CD4-positive, alpha-beta T cell (primary cell): ENCODE measurements around the gene HECW1. TPM values are rescaled to one million over a fixed set of nuclear protein-coding genes. Genes with fewer than 3 reads are reported as not detected.
A peak's percentile ranks its signal among the peaks of the same experiment; 100 is the strongest.

Source experiments
- ATAC-seq: fragments of 200-7000 bp; cut with Tn5 transposase; one replicate; pipeline ENCODE4 v1.10.0; 2022; ENCODE audit warnings: mild to moderate bottlenecking; ENCODE audit not compliant: poor library complexity
- CTCF ChIA-PET: fragments of 350-600 bp; sonication (Branson Sonifier 250); formaldehyde crosslinking; loops from one replicate; lab custom pipeline; 2021; ENCODE audit warnings: antibody characterized with exemption, inconsistent platforms; lab: Charles Lee
- POLR2A ChIA-PET: fragments of 350-600 bp; sonication (Branson Sonifier 250); formaldehyde crosslinking; loops from one replicate; lab custom pipeline; 2021; ENCODE audit warnings: antibody characterized with exemption, inconsistent platforms; lab: Charles Lee
- DNase-seq, 14 experiments: peaks; one replicate each; pipeline ENCODE4 v3.0.0-alpha.2; 2013 to 2020; ENCODE audit warnings: mixed read lengths in 2 of 14
- H3K27ac ChIP-seq, 2 donors: one replicate each; pipeline versions ENCODE4 v1.5.1 to v1.7.0; 2013; ENCODE audit warnings: low read length in 2 of 2, low read depth in 1 of 2, mild to moderate bottlenecking in 1 of 2
- H3K27me3 ChIP-seq, 2 experiments: 1 replicate in 1 of 2; 2 replicates in 1 of 2; pipeline versions ENCODE4 v1.6.1 to v1.7.0; 2013; ENCODE audit warnings: low read length in 2 of 2, control low read depth in 1 of 2, mild to moderate bottlenecking in 1 of 2, moderate library complexity in 1 of 2; ENCODE audit not compliant: insufficient read depth in 2 of 2, control insufficient read depth in 1 of 2
- H3K36me3 ChIP-seq: one replicate; pipeline ENCODE4 v1.6.1; 2013; ENCODE audit warnings: low read length, control low read depth; ENCODE audit not compliant: insufficient read depth
- H3K4me1 ChIP-seq: one replicate; pipeline ENCODE4 v1.6.1; 2013; ENCODE audit warnings: low read length, control low read depth; ENCODE audit not compliant: insufficient read depth
- H3K4me3 ChIP-seq: one replicate; pipeline ENCODE4 v1.5.1; 2013; ENCODE audit warnings: mild to moderate bottlenecking, low read length, moderate library complexity
- H3K9me3 ChIP-seq, 2 experiments: 1 replicate in 1 of 2; 2 replicates in 1 of 2; pipeline versions ENCODE4 v1.6.1 to v1.7.0; 2013; ENCODE audit warnings: low read length in 2 of 2, mild to moderate bottlenecking in 2 of 2, control low read depth in 1 of 2, moderate library complexity in 1 of 2; ENCODE audit not compliant: control insufficient read depth in 1 of 2, insufficient read depth in 1 of 2
- H3K27ac Mint-ChIP-seq: one replicate; pipeline ENCODE4 v1.8.0; 2020; ENCODE audit warnings: mixed read lengths
- H3K27me3 Mint-ChIP-seq: one replicate; pipeline ENCODE4 v1.8.0; 2021; ENCODE audit warnings: mixed read lengths
- H3K36me3 Mint-ChIP-seq: one replicate; pipeline ENCODE4 v1.8.0; 2021; ENCODE audit warnings: low read depth, mixed read lengths
- H3K4me1 Mint-ChIP-seq: one replicate; pipeline ENCODE4 v1.8.0; 2021; ENCODE audit warnings: low read depth, mixed read lengths
- H3K4me3 Mint-ChIP-seq: one replicate; pipeline ENCODE4 v1.8.0; 2020; ENCODE audit warnings: mild to moderate bottlenecking, mixed read lengths
- H3K9me3 Mint-ChIP-seq: one replicate; pipeline ENCODE4 v1.8.0; 2020; ENCODE audit warnings: mixed read lengths
- intact Hi-C, 2 experiments: fragments of 100-400 bp; cut with DNase I in 1 of 2; cut with micrococcal nuclease in 1 of 2; formaldehyde crosslinking; loops; one replicate each; pipeline versions ENCODE4 v1.15.1 to v1.9.0; 2023 to 2025; cut with DNase I, micrococcal nuclease
- total RNA-seq, 174 experiments: library from RNA in 2 of 174; stranded (reverse) in 2 of 174; gene quantifications; one replicate each; pipeline ENCODE4 v1.2.3 and lab custom pipeline; 2021 to 2026
- TF ChIP-seq, protein P1 (sequence below): fragments of 200-600 bp; IDR thresholded peaks from one replicate; pipeline ENCODE4 v1.8.0; 2022; ENCODE audit warnings: antibody characterized with exemption, mild to moderate bottlenecking

The HECW1 gene
- total RNA-seq, 2 experiments from 2014 or later = not detected

DNA sequence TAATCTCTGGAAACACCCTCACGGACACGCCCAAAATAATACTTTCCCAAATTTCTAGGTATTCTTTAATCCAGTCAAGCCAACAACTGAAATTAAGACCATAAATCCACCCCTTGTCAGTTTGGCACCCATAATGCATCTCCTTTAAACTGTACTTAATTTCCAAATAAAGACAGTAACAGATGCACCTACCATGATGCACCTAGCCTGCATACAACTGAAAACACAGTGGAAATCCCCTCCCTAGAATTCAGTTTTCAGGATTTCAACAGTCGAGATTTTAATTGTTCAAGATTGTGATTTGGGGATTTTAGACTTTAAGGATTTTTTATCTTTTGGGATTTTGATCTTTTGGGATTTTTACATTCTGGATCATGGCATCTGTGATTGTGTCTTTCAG is 487.6 kb downstream of the HECW1 start:
- Histone ChIP-seq H3K4me3 (no peak overlapping the region), H3K27ac (no peak overlapping the region), H3K36me3 (peaks cover 92% of the 10 kb centered on the region), H3K27me3 (no peaks in the 10 kb centered on the region), H3K9me3 (no peaks in the 10 kb centered on the region), H3K4me1 (peaks cover 42% of the 10 kb centered on the region)
- CTCF ChIA-PET = interaction anchor here (9.5 kb wide), 1 partner anchor 18 kb away, joined by 64 read pairs; the partner anchor contains the start of gene STK17A
- POLR2A ChIA-PET = interaction anchor here (1.0 kb wide), 1 partner anchor 99 kb away, joined by 3 read pairs; no protein-coding TSS in a partner anchor
- DNase-seq (peak in 2 of 14 experiments; percentile 37 to 44), ATAC-seq (peak; percentile 51)
- Mint-ChIP-seq H3K36me3 (peaks cover 56% of the 10 kb centered on the region), H3K27me3 (no peaks in the 10 kb centered on the region), H3K27ac (peak overlapping the region; percentile 66), H3K4me1 (peaks cover 50% of the 10 kb centered on the region), H3K9me3 (no peaks in the 10 kb centered on the region), H3K4me3 (no peak overlapping the region)
- intact Hi-C loops = loop anchor here in 1 of 2 experiments (2.0 kb wide), 1 partner anchor 13 kb away; no protein-coding TSS in a partner anchor
- TF ChIP-seq, protein P1, sequence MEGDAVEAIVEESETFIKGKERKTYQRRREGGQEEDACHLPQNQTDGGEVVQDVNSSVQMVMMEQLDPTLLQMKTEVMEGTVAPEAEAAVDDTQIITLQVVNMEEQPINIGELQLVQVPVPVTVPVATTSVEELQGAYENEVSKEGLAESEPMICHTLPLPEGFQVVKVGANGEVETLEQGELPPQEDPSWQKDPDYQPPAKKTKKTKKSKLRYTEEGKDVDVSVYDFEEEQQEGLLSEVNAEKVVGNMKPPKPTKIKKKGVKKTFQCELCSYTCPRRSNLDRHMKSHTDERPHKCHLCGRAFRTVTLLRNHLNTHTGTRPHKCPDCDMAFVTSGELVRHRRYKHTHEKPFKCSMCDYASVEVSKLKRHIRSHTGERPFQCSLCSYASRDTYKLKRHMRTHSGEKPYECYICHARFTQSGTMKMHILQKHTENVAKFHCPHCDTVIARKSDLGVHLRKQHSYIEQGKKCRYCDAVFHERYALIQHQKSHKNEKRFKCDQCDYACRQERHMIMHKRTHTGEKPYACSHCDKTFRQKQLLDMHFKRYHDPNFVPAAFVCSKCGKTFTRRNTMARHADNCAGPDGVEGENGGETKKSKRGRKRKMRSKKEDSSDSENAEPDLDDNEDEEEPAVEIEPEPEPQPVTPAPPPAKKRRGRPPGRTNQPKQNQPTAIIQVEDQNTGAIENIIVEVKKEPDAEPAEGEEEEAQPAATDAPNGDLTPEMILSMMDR = no peak

DNA sequence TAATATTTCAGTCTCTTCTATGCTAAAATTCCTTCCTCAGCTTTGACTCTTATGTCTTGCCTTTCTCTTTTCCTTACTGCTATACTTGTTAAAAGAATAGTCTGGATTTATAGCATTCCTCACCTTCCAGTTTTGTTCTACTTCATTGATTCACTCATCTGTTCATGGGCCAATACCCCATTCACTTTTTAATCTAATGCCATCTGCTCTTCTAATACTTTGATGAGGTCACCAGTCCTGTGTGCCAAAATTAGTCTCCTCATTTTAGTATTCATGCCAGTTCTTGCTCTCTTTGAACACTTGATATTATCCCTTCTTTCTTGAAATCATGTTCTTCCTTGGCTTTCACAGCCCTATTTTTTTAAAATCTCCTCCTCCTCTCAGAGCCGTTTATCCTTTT is 489.8 kb downstream of the HECW1 start:
- peak overlapping the region in 1 of 2 donors; percentile 26 for H3K27ac ChIP-seq
- Mint-ChIP-seq H3K4me1 (peaks cover 50% of the 10 kb centered on the region), H3K9me3 (no peaks in the 10 kb centered on the region), H3K27me3 (no peaks in the 10 kb centered on the region), H3K27ac (no peak overlapping the region), H3K36me3 (peaks cover 59% of the 10 kb centered on the region), H3K4me3 (no peak overlapping the region)
- H3K27me3 ChIP-seq = no peaks in the 10 kb centered on the region
- H3K4me1 ChIP-seq = peaks cover 45% of the 10 kb centered on the region
- ATAC-seq (no peak), DNase-seq (no peak)
- H3K9me3 ChIP-seq = no peaks in the 10 kb centered on the region
- intact Hi-C loops = loop anchor here in 1 of 2 experiments (2.0 kb wide), 1 partner anchor 17 kb away; no protein-coding TSS in a partner anchor
- H3K36me3 ChIP-seq = peaks cover 85% of the 10 kb centered on the region
- CTCF ChIA-PET = interaction anchor here (0.7 to 9.5 kb wide), 3 partner anchors 18 to 97 kb away, joined by 3 to 64 read pairs (median 4); partner anchors contain the start of gene STK17A
- POLR2A ChIA-PET = interaction anchor here (0.8 to 1.2 kb wide), 4 partner anchors 17 to 47 kb away, joined by 3 to 5 read pairs (median 4); partner anchors contain the start of gene STK17A
- H3K4me3 ChIP-seq = no peak overlapping the region
- TF ChIP-seq, protein P1 = no peak

DNA sequence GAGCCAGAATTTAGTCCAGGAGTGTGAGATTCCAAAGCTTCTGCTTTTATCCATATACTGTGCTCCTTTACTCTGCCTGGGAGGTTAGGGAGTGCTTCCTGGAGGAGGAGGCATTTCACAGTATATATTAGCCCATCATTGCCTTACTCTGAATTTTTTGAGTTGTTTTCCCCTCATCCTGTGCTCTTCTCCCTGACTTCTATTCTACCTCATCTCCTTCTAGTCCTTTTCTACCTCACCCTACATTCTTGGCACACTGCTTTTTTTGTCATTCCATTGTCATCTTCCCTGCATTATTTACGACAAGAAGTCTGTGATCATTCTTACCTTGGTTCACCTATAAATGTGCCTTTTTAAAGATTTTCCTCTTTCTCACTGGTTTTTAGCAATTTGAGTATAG is 491.8 kb downstream of the HECW1 start:
- H3K9me3 Mint-ChIP-seq = no peaks in the 10 kb centered on the region
- peaks cover 36% of the 10 kb centered on the region for H3K4me1 ChIP-seq
- H3K27me3 ChIP-seq = no peaks in the 10 kb centered on the region
- no peaks in the 10 kb centered on the region for H3K27me3 Mint-ChIP-seq
- no peak overlapping the region for H3K27ac ChIP-seq
- H3K9me3 ChIP-seq = no peaks in the 10 kb centered on the region
- H3K4me1 Mint-ChIP-seq = peaks cover 55% of the 10 kb centered on the region
- H3K36me3 Mint-ChIP-seq = peaks cover 62% of the 10 kb centered on the region
- TF ChIP-seq, protein P1 = no peak
- DNase-seq (no peak), ATAC-seq (no peak)
- peak overlapping the region; percentile 1 for H3K4me3 Mint-ChIP-seq
- H3K36me3 ChIP-seq = peaks cover 83% of the 10 kb centered on the region
- H3K27ac Mint-ChIP-seq = peak overlapping the region; percentile 21
- intact Hi-C loops = no loop called here
- ChIA-PET POLR2A (interaction anchor here (0.7 to 1.8 kb wide), 5 partner anchors 17 to 96 kb away, joined by 3 to 8 read pairs (median 5); partner anchors contain the start of gene STK17A), CTCF (interaction anchor here (2.1 to 9.5 kb wide), 2 partner anchors 22 to 95 kb away, joined by 6 to 64 read pairs; partner anchors contain the start of gene STK17A)
- no peak overlapping the region for H3K4me3 ChIP-seq
